Measurements from ENCODE around the gene RCOR1.

- TF ChIP-seq POLR2AphosphoS5 (IDR thresholded peaks at IDR 0.05) (peak in 1 of 3 donors; percentile 36), CTCF (IDR thresholded peaks at IDR 0.05 in 8 of 11, conservative IDR thresholded peaks at IDR 0.05 in 3 of 11) (no peak)
These were observed 91.2 kb downstream of the RCOR1 start for GRCh38 chr14:102683399-102684297.
